ENCODE data around the gene TBCCD1. TPM values are rescaled to one million over a fixed set of nuclear protein-coding genes. Genes with fewer than 3 reads are reported as not detected.
"Not testable (repeated sequence)": the region's sequence is repeated elsewhere in the genome, so short reads cannot be mapped to it uniquely, and the experiment has no call there.

Gene TBCCD1
- total RNA-seq, 4 donors from 2014 or later = 9.9 to 13.2 (median 11.5) TPM

DNA sequence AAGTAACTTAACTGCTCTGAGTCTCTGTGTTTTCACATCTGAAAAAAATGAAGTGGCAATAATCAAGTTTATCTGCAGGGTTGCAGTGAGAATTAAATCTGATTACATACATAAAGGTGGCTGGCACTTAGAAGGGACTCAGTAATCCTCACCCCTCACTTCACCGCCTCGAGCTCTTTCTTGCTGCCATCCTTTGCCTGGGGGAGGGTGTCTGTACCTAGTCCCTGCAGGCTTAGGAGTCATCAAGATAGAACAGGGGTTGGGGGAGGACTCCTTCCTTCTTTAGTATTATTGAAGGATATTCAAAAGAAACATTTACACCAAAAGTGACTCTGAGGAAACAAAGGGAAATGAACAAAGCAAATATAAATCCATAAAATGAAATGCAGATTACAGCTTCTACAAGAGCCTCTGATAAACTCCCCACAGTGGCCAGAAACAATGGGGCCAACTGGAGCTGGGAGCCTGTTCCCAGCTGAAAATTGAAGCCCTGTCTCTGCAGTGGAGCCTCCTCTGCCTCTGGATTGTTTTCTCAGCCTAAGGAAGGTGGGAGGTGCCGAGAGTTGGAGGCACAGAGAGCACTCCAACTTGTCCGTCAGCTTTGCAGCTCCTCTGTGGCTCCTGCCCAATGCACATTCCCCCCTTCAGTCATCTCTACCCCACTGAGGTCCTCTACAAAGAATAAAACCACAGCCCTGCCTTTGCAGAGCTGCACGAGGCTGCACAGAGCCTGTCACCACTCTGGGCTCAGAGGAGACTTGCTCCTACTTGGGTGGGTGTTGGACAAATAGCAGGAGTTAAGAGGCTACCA is 64.8 kb downstream of the TBCCD1 start:
- Histone ChIP-seq H3K9me3 (no peaks in the 10 kb centered on the region), H3K4me1 (peaks cover 0 to 20% (median 12%) of the 10 kb centered on the region in 4 donors), H3K27me3 (no peaks in the 10 kb centered on the region), H3K4me3 (peak overlapping the region in 3 of 4 donors; percentile 2 to 26 (median 17)), H3K36me3 (no peaks in the 10 kb centered on the region), H3K27ac (replicated peaks in 1 of 4) (peak overlapping the region in 1 of 4 donors; percentile 28)
- no peak for DNase-seq (ENCODE audit: extremely low spot score)
- intact Hi-C loops (cut with DNase I) = no loop called here
- no peak for TF ChIP-seq POLR2AphosphoS5 (IDR thresholded peaks at IDR 0.05)
- 51% methylated on average over 5 of the region's 5 CpGs for WGBS

DNA sequence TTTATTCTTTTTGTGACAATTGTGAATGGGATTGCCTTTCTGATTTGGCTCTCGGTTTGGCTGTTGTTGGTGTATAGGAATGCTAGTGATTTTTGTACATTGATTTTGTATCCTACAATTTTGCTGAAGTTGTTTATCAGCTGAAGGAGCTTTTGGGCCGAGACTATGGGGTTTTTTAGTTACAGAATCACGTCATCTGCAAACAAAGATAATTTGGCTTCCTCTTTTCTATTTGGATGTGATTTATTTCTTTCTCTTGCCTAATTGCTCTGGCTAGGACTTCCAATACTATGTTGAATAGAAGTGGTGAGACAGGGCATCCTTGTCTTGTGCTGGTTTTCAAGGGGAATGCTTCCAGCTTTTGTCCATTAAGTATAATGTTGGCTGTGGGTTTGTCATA is 67.2 kb downstream of the TBCCD1 start:
- H3K4me1 ChIP-seq = peaks cover 13 to 34% (median 25%) of the 10 kb centered on the region in 4 donors
- WGBS = 70% methylated on average over 3 of the region's 3 CpGs
- H3K27ac ChIP-seq (replicated peaks in 1 of 4); intact Hi-C loops (cut with DNase I); H3K36me3 ChIP-seq; H3K4me3 ChIP-seq; H3K9me3 ChIP-seq; DNase-seq (ENCODE audit: extremely low spot score); H3K27me3 ChIP-seq: not testable (repeated sequence)

DNA sequence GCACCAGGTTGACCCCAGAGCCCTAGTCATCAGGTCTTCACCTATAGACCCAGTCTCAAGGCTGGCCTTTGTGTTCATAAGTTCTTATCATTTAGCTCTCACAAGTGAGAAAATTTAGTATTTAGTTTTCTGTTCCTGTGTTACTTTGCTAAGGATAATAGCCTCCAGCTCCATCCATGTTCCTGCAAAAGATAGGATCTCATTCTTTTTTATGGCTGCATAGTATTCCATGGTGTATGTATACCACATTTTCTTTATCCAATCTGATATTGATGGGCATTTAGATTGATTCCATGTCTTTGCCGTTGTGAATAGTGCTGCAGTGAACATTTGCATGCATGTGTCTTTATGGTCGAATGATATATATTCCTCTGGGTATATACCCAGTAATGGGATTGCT is 69.1 kb downstream of the TBCCD1 start:
- H3K27me3 ChIP-seq; intact Hi-C loops (cut with DNase I); H3K36me3 ChIP-seq; H3K27ac ChIP-seq (replicated peaks in 1 of 4); H3K4me3 ChIP-seq; DNase-seq (ENCODE audit: extremely low spot score); H3K9me3 ChIP-seq: not testable (repeated sequence)
- H3K4me1 ChIP-seq = peaks cover 8 to 25% (median 25%) of the 10 kb centered on the region in 4 donors
- WGBS = 95% methylated on average over 2 of the region's 2 CpGs

DNA sequence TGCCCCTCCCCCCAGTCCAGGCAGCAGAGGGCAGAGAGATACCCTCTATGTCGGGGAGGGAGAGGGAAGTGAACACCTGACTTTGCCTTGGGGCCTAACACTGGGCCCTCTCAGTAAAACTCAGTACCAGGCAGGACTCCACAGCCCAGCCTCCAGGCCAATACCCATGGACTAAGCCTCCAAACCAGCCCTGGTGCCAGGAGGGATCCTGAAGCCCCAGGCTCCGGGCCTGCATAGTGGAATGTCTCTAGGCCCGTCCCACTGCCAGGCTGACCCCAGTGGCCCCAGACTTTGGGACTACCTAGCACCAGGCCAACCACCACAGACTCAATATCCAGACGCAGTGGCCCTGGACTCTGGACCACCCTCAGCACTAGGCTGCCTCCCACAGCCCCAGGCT is 69.5 kb downstream of the TBCCD1 start:
- Histone ChIP-seq H3K27me3 (no peaks in the 10 kb centered on the region), H3K27ac (replicated peaks in 1 of 4) (no peak overlapping the region), H3K36me3 (no peaks in the 10 kb centered on the region), H3K4me1 (peaks cover 4 to 25% (median 24%) of the 10 kb centered on the region in 4 donors), H3K4me3 (no peak overlapping the region), H3K9me3 (no peaks in the 10 kb centered on the region)
- WGBS = 96% methylated on average over 3 of the region's 4 CpGs
- intact Hi-C loops (cut with DNase I) = no loop called here
- DNase-seq (ENCODE audit: extremely low spot score) = no peak
- TF ChIP-seq POLR2A (IDR thresholded peaks at IDR 0.05; ENCODE audit: low read depth) (no peak), EP300 (IDR thresholded peaks at IDR 0.05) (no peak), POLR2AphosphoS5 (IDR thresholded peaks at IDR 0.05) (no peak)
- TF ChIP-seq, protein P1, sequence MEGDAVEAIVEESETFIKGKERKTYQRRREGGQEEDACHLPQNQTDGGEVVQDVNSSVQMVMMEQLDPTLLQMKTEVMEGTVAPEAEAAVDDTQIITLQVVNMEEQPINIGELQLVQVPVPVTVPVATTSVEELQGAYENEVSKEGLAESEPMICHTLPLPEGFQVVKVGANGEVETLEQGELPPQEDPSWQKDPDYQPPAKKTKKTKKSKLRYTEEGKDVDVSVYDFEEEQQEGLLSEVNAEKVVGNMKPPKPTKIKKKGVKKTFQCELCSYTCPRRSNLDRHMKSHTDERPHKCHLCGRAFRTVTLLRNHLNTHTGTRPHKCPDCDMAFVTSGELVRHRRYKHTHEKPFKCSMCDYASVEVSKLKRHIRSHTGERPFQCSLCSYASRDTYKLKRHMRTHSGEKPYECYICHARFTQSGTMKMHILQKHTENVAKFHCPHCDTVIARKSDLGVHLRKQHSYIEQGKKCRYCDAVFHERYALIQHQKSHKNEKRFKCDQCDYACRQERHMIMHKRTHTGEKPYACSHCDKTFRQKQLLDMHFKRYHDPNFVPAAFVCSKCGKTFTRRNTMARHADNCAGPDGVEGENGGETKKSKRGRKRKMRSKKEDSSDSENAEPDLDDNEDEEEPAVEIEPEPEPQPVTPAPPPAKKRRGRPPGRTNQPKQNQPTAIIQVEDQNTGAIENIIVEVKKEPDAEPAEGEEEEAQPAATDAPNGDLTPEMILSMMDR (IDR thresholded peaks at IDR 0.05) = no peak

DNA sequence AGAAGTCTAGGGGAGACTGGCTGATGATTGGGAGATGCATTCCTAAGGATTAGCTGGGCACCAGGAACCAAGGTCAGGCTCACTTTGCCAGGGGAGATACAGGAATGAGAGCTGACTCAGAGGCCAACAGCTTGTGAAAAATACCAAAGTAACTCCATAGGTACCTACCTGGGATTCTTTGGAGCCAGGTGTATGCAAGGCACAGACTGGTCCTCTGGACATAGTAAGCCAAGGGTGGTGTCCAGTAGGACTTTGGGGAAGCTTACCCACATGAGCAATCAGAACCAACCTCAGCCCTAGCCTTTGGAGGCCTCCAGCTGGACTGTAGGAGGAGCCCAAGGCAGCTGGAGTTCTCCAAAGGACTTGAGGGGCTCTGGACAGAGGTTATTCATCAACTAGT is 70.5 kb downstream of the TBCCD1 start:
- no peaks in the 10 kb centered on the region for H3K9me3 ChIP-seq
- no peak for DNase-seq (ENCODE audit: extremely low spot score)
- intact Hi-C loops (cut with DNase I) = no loop called here
- TF ChIP-seq EP300 (IDR thresholded peaks at IDR 0.05) (no peak), POLR2AphosphoS5 (IDR thresholded peaks at IDR 0.05) (no peak), POLR2A (IDR thresholded peaks at IDR 0.05; ENCODE audit: low read depth) (no peak)
- TF ChIP-seq, protein P1 (IDR thresholded peaks at IDR 0.05) = no peak
- H3K4me3 ChIP-seq = no peak overlapping the region
- peaks cover 4 to 25% (median 21%) of the 10 kb centered on the region in 4 donors for H3K4me1 ChIP-seq
- no peak overlapping the region for H3K27ac ChIP-seq (replicated peaks in 1 of 4)
- no peaks in the 10 kb centered on the region for H3K36me3 ChIP-seq
- H3K27me3 ChIP-seq = no peaks in the 10 kb centered on the region

Other genes with a start within 250 kb of the TBCCD1 start
- gene DGKG, start 205.1 kb downstream of the TBCCD1 start, total RNA-seq = 100 to 1,000 TPM in 2 of 4 donors, 10 to 100 TPM in 2; 75.0 to 169 (median 104) TPM
- 1 to 10 TPM in 3 of 4 donors, under 1 TPM in 1; 0.32 to 2.1 (median 1.6) TPM for gene CRYGS, start 23.0 kb downstream of the TBCCD1 start, total RNA-seq
- gene DNAJB11, start 3.4 kb upstream of the TBCCD1 start, total RNA-seq = 10 to 100 TPM; 22.9 to 42.1 (median 25.0) TPM
- not detected for gene AHSG, start 45.7 kb upstream of the TBCCD1 start, total RNA-seq
- not detected for gene FETUB, start 73.1 kb upstream of the TBCCD1 start, total RNA-seq
- not detected for gene HRG, start 98.7 kb upstream of the TBCCD1 start, total RNA-seq
- not detected for gene KNG1, start 150.0 kb upstream of the TBCCD1 start, total RNA-seq
- 100 to 1,000 TPM; 312 to 516 (median 413) TPM for gene EIF4A2, start 216.2 kb upstream of the TBCCD1 start, total RNA-seq
- gene RFC4, start 239.1 kb upstream of the TBCCD1 start, total RNA-seq = 10 to 100 TPM; 12.1 to 12.9 (median 12.5) TPM

Data from esophagus muscularis mucosa (tissue), 4 donors.